Measurements from ENCODE around the gene PARD3B.

PARD3B gene

GRCh38 chr2:205060269-205060668, 515.0 kb downstream of the PARD3B start:
- DNase-seq (ENCODE audit: low spot score): no peak
- no peak for TF ChIP-seq CTCF (IDR thresholded peaks at IDR 0.05; ENCODE audit: borderline replicate concordance, control extremely low read depth, extremely low read depth, insufficient read depth, missing control alignments)
- in situ Hi-C loops (cut with MboI; ENCODE audit: low sequenced_read_pairs, unreplicated experiment): no loop called here

GRCh38 chr2:205066081-205066480, 520.8 kb downstream of the PARD3B start:
- no peak for TF ChIP-seq CTCF (IDR thresholded peaks at IDR 0.05; ENCODE audit: borderline replicate concordance, control extremely low read depth, extremely low read depth, insufficient read depth, missing control alignments)
- no peak for DNase-seq (ENCODE audit: low spot score)
- in situ Hi-C loops (cut with MboI; ENCODE audit: low sequenced_read_pairs, unreplicated experiment): no loop called here

- DNase-seq (ENCODE audit: low spot score): no peak
- in situ Hi-C loops (cut with MboI; ENCODE audit: low sequenced_read_pairs, unreplicated experiment): no loop called here
- TF ChIP-seq CTCF (IDR thresholded peaks at IDR 0.05; ENCODE audit: borderline replicate concordance, control extremely low read depth, extremely low read depth, insufficient read depth, missing control alignments): no peak
Measured at GRCh38 chr2:205069928-205070327, 524.7 kb downstream of the PARD3B start.

GRCh38 chr2:205070889-205071288, 525.6 kb downstream of the PARD3B start:
- TF ChIP-seq CTCF (IDR thresholded peaks at IDR 0.05; ENCODE audit: borderline replicate concordance, control extremely low read depth, extremely low read depth, insufficient read depth, missing control alignments): no peak
- no peak for DNase-seq (ENCODE audit: low spot score)
- in situ Hi-C loops (cut with MboI; ENCODE audit: low sequenced_read_pairs, unreplicated experiment): no loop called here

GRCh38 chr2:205073433-205074020, 528.3 kb downstream of the PARD3B start:
- DNase-seq (ENCODE audit: low spot score): no peak
- in situ Hi-C loops (cut with MboI; ENCODE audit: low sequenced_read_pairs, unreplicated experiment): no loop called here
- no peak for TF ChIP-seq CTCF (IDR thresholded peaks at IDR 0.05; ENCODE audit: borderline replicate concordance, control extremely low read depth, extremely low read depth, insufficient read depth, missing control alignments)

- no peak for TF ChIP-seq CTCF (IDR thresholded peaks at IDR 0.05; ENCODE audit: borderline replicate concordance, control extremely low read depth, extremely low read depth, insufficient read depth, missing control alignments)
- in situ Hi-C loops (cut with MboI; ENCODE audit: low sequenced_read_pairs, unreplicated experiment): no loop called here
- DNase-seq (ENCODE audit: low spot score): no peak
Measured at GRCh38 chr2:205076405-205076804, 531.1 kb downstream of the PARD3B start.

Data from GM13976 (cell line).